Measurements from ENCODE around the gene ATP13A5. TPM values are rescaled to one million over a fixed set of nuclear protein-coding genes. Genes with fewer than 3 reads are reported as not detected.

ATP13A5 gene
- total RNA-seq, 1 donor, result not detected

GRCh38 chr3:193347521-193348501 lies 30.7 kb downstream of the ATP13A5 start:
- H3K4me3 ChIP-seq (ENCODE audit: low read depth, low read length), result no peak overlapping the region
- TF ChIP-seq CTCF (IDR thresholded peaks at IDR 0.05; ENCODE audit: insufficient read depth, low read length), result no peak
- no peak for DNase-seq (ENCODE audit: low read depth)

GRCh38 chr3:193346259-193346658 lies 32.3 kb downstream of the ATP13A5 start:
- no peak for TF ChIP-seq CTCF (IDR thresholded peaks at IDR 0.05; ENCODE audit: insufficient read depth, low read length)
- no peak overlapping the region for H3K4me3 ChIP-seq (ENCODE audit: low read depth, low read length)
- no peak for DNase-seq (ENCODE audit: low read depth)

GRCh38 chr3:193345431-193345830 lies 33.1 kb downstream of the ATP13A5 start:
- DNase-seq (ENCODE audit: low read depth), result no peak
- no peak for TF ChIP-seq CTCF (IDR thresholded peaks at IDR 0.05; ENCODE audit: insufficient read depth, low read length)
- no peak overlapping the region for H3K4me3 ChIP-seq (ENCODE audit: low read depth, low read length)

GRCh38 chr3:193344486-193344885 lies 34.1 kb downstream of the ATP13A5 start:
- H3K4me3 ChIP-seq (ENCODE audit: low read depth, low read length), result no peak overlapping the region
- no peak for DNase-seq (ENCODE audit: low read depth)
- no peak for TF ChIP-seq CTCF (IDR thresholded peaks at IDR 0.05; ENCODE audit: insufficient read depth, low read length)

GRCh38 chr3:193343726-193344222 lies 34.8 kb downstream of the ATP13A5 start:
- no peak overlapping the region for H3K4me3 ChIP-seq (ENCODE audit: low read depth, low read length)
- no peak for DNase-seq (ENCODE audit: low read depth)
- no peak for TF ChIP-seq CTCF (IDR thresholded peaks at IDR 0.05; ENCODE audit: insufficient read depth, low read length)

GRCh38 chr3:193342551-193342950 lies 36.0 kb downstream of the ATP13A5 start:
- TF ChIP-seq CTCF (IDR thresholded peaks at IDR 0.05; ENCODE audit: insufficient read depth, low read length), result no peak
- no peak for DNase-seq (ENCODE audit: low read depth)
- H3K4me3 ChIP-seq (ENCODE audit: low read depth, low read length), result no peak overlapping the region

Data from fibroblast of the aortic adventitia (primary cell).